ENCODE measurements around the gene SBSN. TPM values are rescaled to one million over a fixed set of nuclear protein-coding genes. Genes with fewer than 3 reads are reported as not detected.

SBSN gene
- total and polyA plus RNA-seq, 9 donors, result not detected

DNA sequence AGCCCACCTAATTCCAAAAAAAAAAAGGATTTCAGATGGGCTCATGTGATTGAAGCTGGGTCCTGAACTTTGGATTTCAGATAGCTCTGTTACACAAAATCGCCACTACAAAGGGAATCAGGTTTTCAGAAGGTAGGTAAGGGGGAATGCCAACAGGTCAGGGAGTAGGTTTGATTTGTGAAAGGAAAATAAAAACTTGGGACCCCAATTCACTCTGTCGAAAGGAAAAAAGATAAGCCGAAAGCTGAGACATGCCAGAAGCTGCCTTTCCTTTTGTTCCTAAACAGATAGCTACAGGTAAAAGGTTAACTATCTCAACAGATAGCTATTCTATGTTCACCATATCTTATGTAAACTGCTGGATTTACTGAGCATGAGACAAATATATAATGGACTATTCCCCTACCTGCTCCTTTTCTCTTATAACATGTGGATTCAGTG, 41.8 kb downstream of the SBSN start:
- DNase-seq, result no peak
- 43 to 57% (median 56%) methylated on average over 3 of the region's 3 CpGs for WGBS, 3 donors
- intact Hi-C loops (cut with DNase I), result no loop called here
- H3K4me3 ChIP-seq, result no peak overlapping the region
- H3K9me3 ChIP-seq, result no peaks in the 10 kb centered on the region
- TF ChIP-seq POLR2A (IDR thresholded peaks at IDR 0.05), result no peak
- TF ChIP-seq, protein P1, sequence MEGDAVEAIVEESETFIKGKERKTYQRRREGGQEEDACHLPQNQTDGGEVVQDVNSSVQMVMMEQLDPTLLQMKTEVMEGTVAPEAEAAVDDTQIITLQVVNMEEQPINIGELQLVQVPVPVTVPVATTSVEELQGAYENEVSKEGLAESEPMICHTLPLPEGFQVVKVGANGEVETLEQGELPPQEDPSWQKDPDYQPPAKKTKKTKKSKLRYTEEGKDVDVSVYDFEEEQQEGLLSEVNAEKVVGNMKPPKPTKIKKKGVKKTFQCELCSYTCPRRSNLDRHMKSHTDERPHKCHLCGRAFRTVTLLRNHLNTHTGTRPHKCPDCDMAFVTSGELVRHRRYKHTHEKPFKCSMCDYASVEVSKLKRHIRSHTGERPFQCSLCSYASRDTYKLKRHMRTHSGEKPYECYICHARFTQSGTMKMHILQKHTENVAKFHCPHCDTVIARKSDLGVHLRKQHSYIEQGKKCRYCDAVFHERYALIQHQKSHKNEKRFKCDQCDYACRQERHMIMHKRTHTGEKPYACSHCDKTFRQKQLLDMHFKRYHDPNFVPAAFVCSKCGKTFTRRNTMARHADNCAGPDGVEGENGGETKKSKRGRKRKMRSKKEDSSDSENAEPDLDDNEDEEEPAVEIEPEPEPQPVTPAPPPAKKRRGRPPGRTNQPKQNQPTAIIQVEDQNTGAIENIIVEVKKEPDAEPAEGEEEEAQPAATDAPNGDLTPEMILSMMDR (IDR thresholded peaks at IDR 0.05), result no peak
- TF ChIP-seq EP300 (IDR thresholded peaks at IDR 0.05), result no peak
- H3K36me3 ChIP-seq, result no peaks in the 10 kb centered on the region
- H3K27ac ChIP-seq, result no peak overlapping the region
- H3K27me3 ChIP-seq, result no peaks in the 10 kb centered on the region
- H3K4me1 ChIP-seq (ENCODE audit: insufficient read depth), result peaks cover 3% of the 10 kb centered on the region

GRCh38 chr19:35484252-35485036, 43.7 kb downstream of the SBSN start:
- no peaks in the 10 kb centered on the region for H3K27me3 ChIP-seq
- H3K36me3 ChIP-seq, result no peaks in the 10 kb centered on the region
- intact Hi-C loops (cut with DNase I), result no loop called here
- no peak for DNase-seq
- no peaks in the 10 kb centered on the region for H3K9me3 ChIP-seq
- no peak overlapping the region for H3K4me3 ChIP-seq
- H3K27ac ChIP-seq, result no peak overlapping the region
- H3K4me1 ChIP-seq (ENCODE audit: insufficient read depth), result peaks cover 3% of the 10 kb centered on the region
- 69 to 82% (median 79%) methylated on average over 7 of the region's 7 CpGs for WGBS, 3 donors
- TF ChIP-seq EP300 (IDR thresholded peaks at IDR 0.05), result no peak
- TF ChIP-seq POLR2A (IDR thresholded peaks at IDR 0.05), result no peak
- TF ChIP-seq, protein P1 (IDR thresholded peaks at IDR 0.05), result no peak

DNA sequence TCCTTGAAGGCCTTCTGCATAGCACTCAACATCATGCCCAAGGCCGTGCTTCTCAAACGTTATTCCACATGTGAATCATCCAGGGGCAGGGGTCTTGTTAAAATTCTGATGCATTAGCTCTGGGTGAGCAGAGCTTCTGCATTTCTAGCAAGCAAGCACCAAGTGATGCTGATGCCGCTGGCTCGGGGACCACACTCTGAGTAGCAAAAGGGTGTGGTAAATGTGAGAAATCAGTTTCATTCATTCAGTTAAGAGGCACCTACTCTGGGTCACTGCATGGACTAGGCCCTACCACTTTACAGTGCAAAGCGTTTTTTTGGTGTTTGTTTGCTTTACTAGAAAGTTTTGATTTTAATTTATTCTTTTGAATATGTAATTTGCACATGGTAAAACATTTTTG, 45.0 kb downstream of the SBSN start:
- H3K4me3 ChIP-seq, result no peak overlapping the region
- no peak overlapping the region for H3K27ac ChIP-seq
- no peak for DNase-seq
- no peak for TF ChIP-seq EP300 (IDR thresholded peaks at IDR 0.05)
- TF ChIP-seq, protein P1 (IDR thresholded peaks at IDR 0.05), result no peak
- TF ChIP-seq POLR2A (IDR thresholded peaks at IDR 0.05), result no peak
- peaks cover 3% of the 10 kb centered on the region for H3K4me1 ChIP-seq (ENCODE audit: insufficient read depth)
- no peaks in the 10 kb centered on the region for H3K27me3 ChIP-seq
- no peaks in the 10 kb centered on the region for H3K36me3 ChIP-seq
- 76 to 81% (median 78%) methylated on average over 5 of the region's 5 CpGs for WGBS, 3 donors
- H3K9me3 ChIP-seq, result no peaks in the 10 kb centered on the region
- intact Hi-C loops (cut with DNase I), result no loop called here

DNA sequence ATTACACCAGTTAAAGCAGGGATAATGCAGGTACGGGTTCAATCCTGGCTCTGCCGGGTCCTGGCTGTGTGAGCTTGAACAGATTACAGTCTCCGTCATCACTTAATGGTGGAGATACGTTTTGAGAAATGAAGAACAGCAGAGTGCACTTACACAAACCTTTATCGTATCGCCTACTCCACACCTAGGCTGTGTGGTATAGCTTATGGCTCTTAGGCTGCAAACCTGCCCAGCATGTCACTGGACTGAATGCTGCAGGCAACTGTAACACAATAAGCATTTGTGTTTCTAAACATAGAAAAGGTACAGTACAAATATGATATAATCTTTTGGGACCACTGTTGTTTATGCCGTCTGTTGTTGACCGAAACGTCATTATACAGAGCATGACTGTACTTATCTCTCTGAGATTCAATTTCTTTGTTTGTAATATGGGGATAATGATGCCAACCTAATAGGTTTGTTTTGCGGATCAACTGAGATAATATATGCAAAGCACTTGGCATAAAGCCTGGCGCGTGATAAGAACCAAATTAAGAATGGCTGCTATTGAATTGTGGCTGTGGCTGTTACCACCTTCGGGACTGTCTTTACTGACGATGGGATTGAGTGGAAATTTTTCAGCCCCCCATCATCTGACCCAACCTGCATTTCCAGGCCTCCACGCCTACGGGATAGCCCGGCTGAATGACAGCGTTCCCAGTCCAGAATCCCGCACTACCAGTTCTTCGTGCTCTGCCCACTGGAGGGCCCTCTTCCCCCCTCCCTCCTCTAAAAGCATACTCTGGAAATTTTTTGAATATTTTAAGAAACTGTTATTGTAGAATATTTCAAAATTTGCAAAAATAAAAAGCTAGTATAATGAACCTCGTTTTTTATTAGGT, 49.1 kb downstream of the SBSN start:
- Histone ChIP-seq H3K4me3 (no peak overlapping the region), H3K4me1 (ENCODE audit: insufficient read depth) (no peaks in the 10 kb centered on the region), H3K27ac (no peak overlapping the region), H3K36me3 (no peaks in the 10 kb centered on the region), H3K27me3 (no peaks in the 10 kb centered on the region), H3K9me3 (no peaks in the 10 kb centered on the region)
- TF ChIP-seq, protein P1 (IDR thresholded peaks at IDR 0.05), result no peak
- TF ChIP-seq EP300 (IDR thresholded peaks at IDR 0.05), result no peak
- TF ChIP-seq POLR2A (IDR thresholded peaks at IDR 0.05), result no peak
- WGBS, 3 donors, result 73 to 80% (median 79%) methylated on average over 21 of the region's 21 CpGs
- intact Hi-C loops (cut with DNase I), result no loop called here
- DNase-seq, result no peak

All from ovary (tissue), 9 donors.